BE2C (cell line): ENCODE data around the gene RGS16.

Experiments
- DNase-seq: peaks from one replicate; pipeline ENCODE4 v3.0.0-alpha.2; 2020
- H3K27me3 ChIP-seq: fragments of 250-450 bp; sonication (Bioruptor Pico); 2 replicates; pipeline ENCODE4 v1.5.1; 2020; ENCODE audit warnings: mild to moderate bottlenecking
- H3K36me3 ChIP-seq: fragments of 250-450 bp; sonication (Bioruptor Pico); 2 replicates; pipeline ENCODE4 v1.5.1; 2020; ENCODE audit warnings: mild to moderate bottlenecking
- H3K4me1 ChIP-seq: fragments of 250-450 bp; sonication (Bioruptor Pico); 2 replicates; pipeline ENCODE4 v1.5.1; 2020
- H3K4me3 ChIP-seq: 2 replicates; pipeline ENCODE4 v1.5.1; 2011; ENCODE audit warnings: low read depth, low read length
- H3K9me3 ChIP-seq: fragments of 250-450 bp; sonication (Bioruptor Pico); 2 replicates; pipeline ENCODE4 v1.5.1; 2020
- TF ChIP-seq, protein P1 (sequence below): IDR thresholded peaks from 2 replicates; pipeline ENCODE4 v1.5.1; 2012; ENCODE audit warnings: mild to moderate bottlenecking, low read depth, low read length

The RGS16 gene

GRCh38 chr1:182595641-182596240 is 8.4 kb downstream of the RGS16 start:
- TF ChIP-seq, protein P1, sequence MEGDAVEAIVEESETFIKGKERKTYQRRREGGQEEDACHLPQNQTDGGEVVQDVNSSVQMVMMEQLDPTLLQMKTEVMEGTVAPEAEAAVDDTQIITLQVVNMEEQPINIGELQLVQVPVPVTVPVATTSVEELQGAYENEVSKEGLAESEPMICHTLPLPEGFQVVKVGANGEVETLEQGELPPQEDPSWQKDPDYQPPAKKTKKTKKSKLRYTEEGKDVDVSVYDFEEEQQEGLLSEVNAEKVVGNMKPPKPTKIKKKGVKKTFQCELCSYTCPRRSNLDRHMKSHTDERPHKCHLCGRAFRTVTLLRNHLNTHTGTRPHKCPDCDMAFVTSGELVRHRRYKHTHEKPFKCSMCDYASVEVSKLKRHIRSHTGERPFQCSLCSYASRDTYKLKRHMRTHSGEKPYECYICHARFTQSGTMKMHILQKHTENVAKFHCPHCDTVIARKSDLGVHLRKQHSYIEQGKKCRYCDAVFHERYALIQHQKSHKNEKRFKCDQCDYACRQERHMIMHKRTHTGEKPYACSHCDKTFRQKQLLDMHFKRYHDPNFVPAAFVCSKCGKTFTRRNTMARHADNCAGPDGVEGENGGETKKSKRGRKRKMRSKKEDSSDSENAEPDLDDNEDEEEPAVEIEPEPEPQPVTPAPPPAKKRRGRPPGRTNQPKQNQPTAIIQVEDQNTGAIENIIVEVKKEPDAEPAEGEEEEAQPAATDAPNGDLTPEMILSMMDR: peak; percentile 96
- peak; percentile 78 for DNase-seq

GRCh38 chr1:182589931-182590330 is 14.3 kb downstream of the RGS16 start:
- no peak overlapping the region for H3K4me3 ChIP-seq
- no peaks in the 10 kb centered on the region for H3K36me3 ChIP-seq
- TF ChIP-seq, protein P1: no peak
- peaks cover 4% of the 10 kb centered on the region; the same call in 1 of the 2 replicates for H3K4me1 ChIP-seq
- H3K9me3 ChIP-seq: no peaks in the 10 kb centered on the region
- H3K27me3 ChIP-seq: no peaks in the 10 kb centered on the region
- DNase-seq: no peak

More at GRCh38 chr1:182595641-182596240, 8.4 kb downstream of the RGS16 start:
- Histone ChIP-seq H3K36me3 (peaks cover 26% of the 10 kb centered on the region), H3K4me3 (no peak overlapping the region), H3K4me1 (peaks cover 14% of the 10 kb centered on the region), H3K9me3 (no peaks in the 10 kb centered on the region), H3K27me3 (no peaks in the 10 kb centered on the region)

- DNase-seq: no peak
- Histone ChIP-seq H3K4me3 (peak overlapping the region; percentile 93; the same call in 1 of the 2 replicates), H3K9me3 (no peaks in the 10 kb centered on the region), H3K4me1 (peaks cover 3% of the 10 kb centered on the region; the same call in 1 of the 2 replicates), H3K36me3 (no peaks in the 10 kb centered on the region), H3K27me3 (no peaks in the 10 kb centered on the region)
- TF ChIP-seq, protein P1: no peak
Observed at GRCh38 chr1:182589520-182589919, 14.7 kb downstream of the RGS16 start.

DNA sequence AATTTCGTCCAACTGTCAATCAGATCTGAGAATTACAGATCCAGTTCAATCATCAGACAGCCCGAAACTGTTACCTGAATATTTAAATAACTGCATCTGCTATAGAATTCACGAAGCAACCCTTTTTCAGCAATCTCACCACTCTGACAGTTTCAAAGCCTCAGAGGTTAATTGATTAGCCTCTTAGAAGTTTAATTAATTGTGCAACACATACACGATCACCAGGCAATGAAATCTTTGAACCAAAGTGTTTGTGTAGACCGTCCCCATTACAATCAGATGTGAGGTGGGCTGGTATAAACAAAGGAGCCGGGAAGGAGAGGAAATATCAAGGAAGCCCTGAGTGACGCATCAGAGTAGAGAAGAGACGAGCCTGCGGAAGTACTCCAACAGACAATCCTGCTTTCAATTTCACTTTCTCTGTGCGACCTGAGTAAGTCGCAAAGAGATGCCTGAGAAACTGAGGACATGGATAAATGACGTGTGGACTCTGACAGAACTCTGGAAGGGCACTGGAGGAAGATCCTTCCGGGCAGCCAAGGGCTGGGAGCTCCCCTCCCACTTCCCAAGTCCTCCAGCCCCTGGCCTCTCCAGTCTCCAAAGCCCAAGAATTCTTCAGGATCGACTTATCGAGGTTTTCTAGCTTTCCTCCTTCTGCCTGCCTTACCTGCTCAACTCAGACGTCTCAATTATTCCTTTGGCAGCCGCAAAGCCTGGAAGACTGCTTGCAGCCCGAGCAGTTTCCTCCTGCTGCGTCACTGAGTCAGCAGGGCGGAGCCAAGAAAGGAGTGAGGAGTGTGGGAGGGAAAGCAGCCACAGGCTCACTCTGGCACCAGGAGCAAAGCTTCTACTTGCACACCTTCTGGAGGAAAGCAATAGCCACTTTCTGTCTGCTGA is 15.4 kb downstream of the RGS16 start, which contains the start of gene RNASEL:
Gene RNASEL, minus strand, starts transcription at position 757 of the 897 bp plus-strand sequence. CDS start 2,450 bp downstream, outside the sequence.
- no peak for DNase-seq
- Histone ChIP-seq H3K27me3 (no peaks in the 10 kb centered on the region), H3K4me3 (peak within 1 kb of the TSS; percentile 93), H3K4me1 (no peaks in the 10 kb centered on the region), H3K36me3 (no peaks in the 10 kb centered on the region), H3K9me3 (no peaks in the 10 kb centered on the region)
- TF ChIP-seq, protein P1: no peak

DNA sequence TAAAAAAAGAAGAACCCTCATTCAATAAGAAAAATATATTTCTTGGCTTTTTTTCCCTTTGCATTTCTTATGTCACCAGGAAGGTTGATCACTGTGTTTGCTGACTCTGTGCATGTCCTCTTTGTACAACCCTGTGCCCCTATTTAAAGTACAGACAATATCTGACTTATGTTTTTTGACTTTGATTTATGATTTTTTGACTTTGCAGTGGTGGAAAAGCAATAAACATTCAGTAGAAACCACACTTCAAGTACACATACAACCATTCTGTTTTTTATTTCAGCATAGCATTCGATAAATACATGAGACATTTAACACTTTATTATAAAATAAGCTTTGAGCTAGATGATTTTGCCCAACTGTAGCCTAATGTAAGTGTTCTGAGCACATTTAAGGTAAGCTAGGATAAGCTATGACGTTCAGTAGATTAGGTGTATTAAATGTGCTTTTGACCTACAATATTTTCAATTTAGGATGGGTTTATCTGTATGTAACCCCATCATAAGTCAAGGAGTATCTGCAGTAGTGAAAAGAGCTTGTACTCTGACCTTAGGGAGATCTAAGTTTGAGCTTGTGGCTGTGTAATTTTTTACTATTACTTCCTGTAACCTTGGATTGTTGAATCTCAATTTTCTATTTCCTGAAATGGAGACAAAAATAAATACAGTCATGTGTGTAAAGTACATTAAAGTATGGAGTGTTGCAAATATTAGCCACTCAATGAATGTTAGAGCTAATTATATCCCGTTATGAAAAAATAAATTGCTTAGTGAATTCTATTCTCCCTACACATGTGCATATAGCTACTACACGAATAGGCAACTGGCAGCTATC is 16.3 kb downstream of the RGS16 start:
- no peak for DNase-seq
- Histone ChIP-seq H3K4me3 (peak overlapping the region; percentile 93), H3K27me3 (no peaks in the 10 kb centered on the region), H3K4me1 (no peaks in the 10 kb centered on the region), H3K9me3 (no peaks in the 10 kb centered on the region), H3K36me3 (no peaks in the 10 kb centered on the region)
- TF ChIP-seq, protein P1: no peak
